Breast epithelium (tissue), 3 donors: ENCODE data around the gene SLC26A11.

Experiments used
- POLR2A ChIP-seq: fragments of 450-650 bp; IDR thresholded peaks from one replicate; pipeline ENCODE4 v1.6.1; 2016; ENCODE audit warnings: antibody characterized with exemption, mild to moderate bottlenecking, moderate library complexity
- TF ChIP-seq, protein P1 (sequence below), 3 donors: fragments of 450-650 bp; IDR thresholded peaks; one replicate each; pipeline ENCODE4 v1.5.1; 2016 to 2017; ENCODE audit warnings: antibody characterized with exemption in 3 of 3, mild to moderate bottlenecking in 3 of 3, moderate library complexity in 3 of 3

- no peak for TF ChIP-seq POLR2A
- TF ChIP-seq, protein P1, sequence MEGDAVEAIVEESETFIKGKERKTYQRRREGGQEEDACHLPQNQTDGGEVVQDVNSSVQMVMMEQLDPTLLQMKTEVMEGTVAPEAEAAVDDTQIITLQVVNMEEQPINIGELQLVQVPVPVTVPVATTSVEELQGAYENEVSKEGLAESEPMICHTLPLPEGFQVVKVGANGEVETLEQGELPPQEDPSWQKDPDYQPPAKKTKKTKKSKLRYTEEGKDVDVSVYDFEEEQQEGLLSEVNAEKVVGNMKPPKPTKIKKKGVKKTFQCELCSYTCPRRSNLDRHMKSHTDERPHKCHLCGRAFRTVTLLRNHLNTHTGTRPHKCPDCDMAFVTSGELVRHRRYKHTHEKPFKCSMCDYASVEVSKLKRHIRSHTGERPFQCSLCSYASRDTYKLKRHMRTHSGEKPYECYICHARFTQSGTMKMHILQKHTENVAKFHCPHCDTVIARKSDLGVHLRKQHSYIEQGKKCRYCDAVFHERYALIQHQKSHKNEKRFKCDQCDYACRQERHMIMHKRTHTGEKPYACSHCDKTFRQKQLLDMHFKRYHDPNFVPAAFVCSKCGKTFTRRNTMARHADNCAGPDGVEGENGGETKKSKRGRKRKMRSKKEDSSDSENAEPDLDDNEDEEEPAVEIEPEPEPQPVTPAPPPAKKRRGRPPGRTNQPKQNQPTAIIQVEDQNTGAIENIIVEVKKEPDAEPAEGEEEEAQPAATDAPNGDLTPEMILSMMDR (IDR thresholded peaks at IDR 0.05) = no peak
Measured at GRCh38 chr17:80246266-80246681, 26.0 kb downstream of the SLC26A11 start.
